HCT116 (cell line): Measurements from ENCODE around the gene CD82. TPM values are rescaled to one million over a fixed set of nuclear protein-coding genes. Genes with fewer than 3 reads are reported as not detected.

Source experiments
- ATAC-seq: fragments of 200-7000 bp; cut with Tn5 transposase; 2 replicates; pipeline ENCODE4 v1.9.1; 2020; ENCODE audit warnings: mild to moderate bottlenecking, moderate library complexity
- BruUV-seq: library from RNA; stranded (reverse); fragments of 400-500 nt; replicated peaks from 2 replicates; lab custom pipeline; 2021; lab: Mats Ljungman, UMichigan
- CTCF ChIA-PET: fragments of 300-600 bp; sonication (Branson Sonifier 250); formaldehyde crosslinking; loops from one replicate; lab custom pipeline; 2021; ENCODE audit warnings: antibody characterized with exemption; lab: Charles Lee
- POLR2A ChIA-PET: fragments of 300-600, 350-600 bp; sonication (Branson Sonifier 250); formaldehyde crosslinking; loops from one replicate; lab custom pipeline; 2021; ENCODE audit warnings: antibody characterized with exemption; lab: Charles Lee
- RAD21 ChIA-PET, 2 experiments: fragments of 300-600 bp; sonication (Branson Sonifier 250); formaldehyde crosslinking; loops; one replicate each; lab custom pipeline; 2023; ENCODE audit warnings: low total read pairs in 2 of 2; ENCODE audit not compliant: uncharacterized antibody in 2 of 2, unreplicated experiment in 2 of 2, low non-redundant PET in 1 of 2; lab: Charles Lee
- DNase-seq: peaks from one replicate; pipeline ENCODE4 v3.0.0-alpha.2; 2010; ENCODE audit warnings: low read depth, low spot score
- H2AFZ ChIP-seq: fragments of 200-600 bp; shearing (Covaris generic), sonication (generic); 2 replicates; pipeline ENCODE4 v1.6.1; 2017; ENCODE audit warnings: low read depth, mixed run types, mixed read lengths, antibody characterized with exemption, low read length; ENCODE audit not compliant: poor library complexity, severe bottlenecking
- H3K27ac ChIP-seq: 2 replicates; pipeline ENCODE4 v1.5.1; 2012; ENCODE audit warnings: low read depth, low read length
- H3K27me3 ChIP-seq: fragments of 200-600 bp; sonication (generic); 2 replicates; pipeline ENCODE4 v1.6.1; 2016; ENCODE audit warnings: mixed run types, low read length, mixed read lengths; ENCODE audit not compliant: insufficient read depth
- H3K36me3 ChIP-seq, 2 experiments: fragments of 200-500 bp in 1 of 2; fragments of 200-600 bp in 1 of 2; sonication (Bioruptor generic) in 1 of 2; sonication (generic) in 1 of 2; 2 replicates each; pipeline versions ENCODE4 v1.5.1 to v1.6.1; 2014 to 2016; ENCODE audit warnings: low read length in 2 of 2, inconsistent platforms in 1 of 2, mixed read lengths in 1 of 2, mixed run types in 1 of 2; ENCODE audit not compliant: insufficient read depth in 2 of 2, control insufficient read depth in 1 of 2
- H3K4me1 ChIP-seq, 2 experiments: fragments of 200-600 bp in 1 of 2; sonication (generic) in 1 of 2; 2 replicates each; pipeline versions ENCODE4 v1.5.1 to v1.6.1; 2012 to 2017; ENCODE audit warnings: low read length in 2 of 2, inconsistent platforms in 1 of 2, mild to moderate bottlenecking in 1 of 2, mixed read lengths in 1 of 2, mixed run types in 1 of 2, moderate library complexity in 1 of 2; ENCODE audit not compliant: insufficient read depth in 2 of 2, control insufficient read depth in 1 of 2
- H3K4me2 ChIP-seq: fragments of 200-600 bp; sonication (generic); 2 replicates; pipeline ENCODE4 v1.6.1; 2017; ENCODE audit warnings: mixed run types, low read length, mixed read lengths
- H3K4me3 ChIP-seq, 2 experiments: fragments of 200-600 bp in 1 of 2; sonication (generic) in 1 of 2; replicated peaks in 1 of 2; 2 replicates each; pipeline ENCODE4 v1.5.1; 2011 to 2016; ENCODE audit warnings: low read length in 2 of 2, control low read depth in 1 of 2, low read depth in 1 of 2, mild to moderate bottlenecking in 1 of 2, mixed read lengths in 1 of 2, mixed run types in 1 of 2
- H3K79me2 ChIP-seq: fragments of 200-600 bp; sonication (generic); 2 replicates; pipeline ENCODE4 v1.6.1; 2017; ENCODE audit warnings: mild to moderate bottlenecking, mixed run types, low read length, moderate library complexity, mixed read lengths; ENCODE audit not compliant: insufficient read depth
- H3K9ac ChIP-seq: fragments of 200-600 bp; sonication (generic); 2 replicates; pipeline ENCODE4 v1.6.1; 2016; ENCODE audit warnings: low read length, mixed read lengths
- H3K9me2 ChIP-seq: fragments of 200-600 bp; sonication (generic), shearing (Covaris generic); 2 replicates; pipeline ENCODE4 v1.6.1; 2017; ENCODE audit warnings: mixed run types, mild to moderate bottlenecking, moderate library complexity; ENCODE audit not compliant: insufficient read depth
- H3K9me3 ChIP-seq, 2 experiments: fragments of 200-500 bp in 1 of 2; fragments of 200-600 bp in 1 of 2; sonication (Bioruptor generic) in 1 of 2; sonication (generic) in 1 of 2; 2 replicates each; pipeline ENCODE4 v1.6.1; 2014 to 2017; ENCODE audit warnings: low read length in 2 of 2, mixed read lengths in 2 of 2, inconsistent platforms in 1 of 2, low read depth in 1 of 2, mild to moderate bottlenecking in 1 of 2, mixed run types in 1 of 2, moderate library complexity in 1 of 2; ENCODE audit not compliant: control insufficient read depth in 1 of 2, insufficient read depth in 1 of 2
- H4K20me1 ChIP-seq: fragments of 200-600 bp; sonication (generic), shearing (Covaris generic); 2 replicates; pipeline ENCODE4 v1.6.1; 2017; ENCODE audit warnings: mixed run types, mild to moderate bottlenecking, moderate library complexity; ENCODE audit not compliant: insufficient read depth
- RAD21 ChIP-seq: IDR thresholded peaks from 2 replicates; pipeline ENCODE4 v1.6.1; 2012; ENCODE audit warnings: low read depth, mild to moderate bottlenecking
- TCF7L2 ChIP-seq: IDR thresholded peaks from 2 replicates; pipeline ENCODE4 v1.7.0; 2011; ENCODE audit warnings: borderline replicate concordance, inconsistent platforms; ENCODE audit not compliant: insufficient read depth, insufficient read length; ENCODE audit errors: extremely low read depth
- intact Hi-C: fragments of 100-400 bp; cut with micrococcal nuclease; formaldehyde crosslinking; loops from 2 replicates; pipeline ENCODE4 v1.10.0; 2022
- total RNA-seq: library from RNA; stranded (reverse); gene quantifications from one replicate; pipeline ENCODE4 v1.2.1, GENCODE V29; 2021; ENCODE audit not compliant: unreplicated experiment

Gene CD82
- total RNA-seq, 1 experiment from 2014 or later = 16.7 TPM

- RAD21 ChIA-PET = no interaction called here
- ATAC-seq = no peak
- no TSS peak for BruUV-seq
- no peak for TF ChIP-seq RAD21
- Histone ChIP-seq H3K36me3 (no peaks in the 10 kb centered on the region), H3K9me2 (no peaks in the 10 kb centered on the region), H3K79me2 (no peaks in the 10 kb centered on the region), H3K4me2 (no peak overlapping the region), H4K20me1 (no peaks in the 10 kb centered on the region), H3K27ac (no peak overlapping the region), H3K27me3 (no peaks in the 10 kb centered on the region), H3K4me3 (no peak overlapping the region), H2AFZ (no peak overlapping the region), H3K9ac (no peak overlapping the region), H3K9me3 (no peaks in the 10 kb centered on the region), H3K4me1 (no peaks in the 10 kb centered on the region; a peak in 1 of 4 replicates)
- POLR2A ChIA-PET = no interaction called here
- CTCF ChIA-PET = interaction anchor here (1.3 to 1.5 kb wide), 3 partner anchors 402 to 441 kb away, joined by 3 read pairs; partner anchors contain the start of gene EXT2
- intact Hi-C loops = no loop called here
- DNase-seq = no peak
Measured at GRCh38 chr11:44535191-44535980, 30.1 kb upstream of the CD82 start.

GRCh38 chr11:44536788-44537516 is 28.5 kb upstream of the CD82 start:
- intact Hi-C loops = no loop called here
- H2AFZ ChIP-seq = no peak overlapping the region
- no peaks in the 10 kb centered on the region for H3K27me3 ChIP-seq
- CTCF ChIA-PET = interaction anchor here (0.5 to 2.1 kb wide), 3 partner anchors 28 to 443 kb away, joined by 3 to 6 read pairs (median 3); no protein-coding TSS in a partner anchor
- no peaks in the 10 kb centered on the region for H4K20me1 ChIP-seq
- no peak overlapping the region for H3K4me3 ChIP-seq
- no peak overlapping the region for H3K4me2 ChIP-seq
- no peaks in the 10 kb centered on the region for H3K36me3 ChIP-seq
- H3K79me2 ChIP-seq = no peaks in the 10 kb centered on the region
- no peak for DNase-seq
- H3K9me2 ChIP-seq = no peaks in the 10 kb centered on the region
- RAD21 ChIA-PET = interaction anchor here in 1 of 2 experiments (1.2 kb wide), 1 partner anchor 250 kb away, joined by 3 read pairs; no protein-coding TSS in a partner anchor
- POLR2A ChIA-PET = no interaction called here
- BruUV-seq = no TSS peak
- no peak for TF ChIP-seq TCF7L2
- no peaks in the 10 kb centered on the region; a peak in 1 of 4 replicates for H3K4me1 ChIP-seq
- ATAC-seq = no peak
- H3K9me3 ChIP-seq = no peaks in the 10 kb centered on the region
- H3K27ac ChIP-seq = no peak overlapping the region
- H3K9ac ChIP-seq = no peak overlapping the region
